ENCODE measurements around the gene TMED8.
"Not testable (repeated sequence)": the region's sequence is repeated elsewhere in the genome, so short reads cannot be mapped to it uniquely, and the experiment has no call there.

Gene TMED8, protein sequence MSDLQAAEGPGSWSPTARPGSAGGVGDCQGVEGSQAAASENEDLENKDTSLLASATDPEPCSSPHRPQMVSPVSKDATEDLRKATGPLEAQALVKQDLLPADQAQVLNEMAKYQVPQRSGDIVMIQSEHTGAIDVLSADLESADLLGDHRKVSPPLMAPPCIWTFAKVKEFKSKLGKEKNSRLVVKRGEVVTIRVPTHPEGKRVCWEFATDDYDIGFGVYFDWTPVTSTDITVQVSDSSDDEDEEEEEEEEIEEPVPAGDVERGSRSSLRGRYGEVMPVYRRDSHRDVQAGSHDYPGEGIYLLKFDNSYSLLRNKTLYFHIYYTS

DNA sequence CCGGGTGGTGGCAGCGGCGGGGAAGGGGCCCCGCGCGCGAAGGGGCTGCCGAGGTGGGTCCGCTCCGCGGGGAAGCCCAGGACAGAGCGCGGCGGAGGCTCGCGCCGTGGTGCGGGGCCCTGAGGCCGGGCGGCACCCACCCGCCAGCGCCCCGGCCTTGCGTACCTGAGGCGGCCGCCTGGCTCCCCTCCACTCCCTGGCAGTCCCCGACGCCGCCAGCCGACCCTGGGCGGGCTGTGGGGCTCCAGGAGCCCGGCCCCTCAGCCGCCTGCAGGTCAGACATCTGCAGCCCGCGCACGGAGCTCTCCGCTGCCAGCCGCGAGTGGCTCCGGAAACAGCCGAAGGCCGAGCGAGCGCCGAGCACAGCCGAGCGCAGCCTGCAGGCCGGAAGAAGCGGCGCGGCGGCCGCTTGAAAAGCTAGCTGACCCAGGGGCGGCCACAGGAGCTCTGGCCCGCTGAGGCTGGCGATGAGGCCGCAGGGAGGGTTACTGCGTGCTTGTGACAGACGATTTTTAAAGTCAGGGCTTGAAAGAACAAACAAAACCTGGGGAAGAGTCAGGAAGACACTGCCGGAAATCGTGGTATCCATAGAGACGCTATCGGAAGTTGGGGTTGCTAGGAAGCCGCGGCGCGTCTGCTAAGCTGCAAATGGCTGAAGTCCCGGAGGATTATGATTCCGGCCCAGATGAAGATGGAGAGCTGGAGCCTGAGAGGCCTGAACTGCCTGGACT is at the start of gene TMED8, which contains the start of gene SAMD15:
Gene TMED8, minus strand, starts transcription at position 324 of the 731 bp plus-strand sequence. Its CDS starts 41 bp downstream, at position 283.
Gene SAMD15, plus strand, starts transcription at position 609 of the 731 bp plus-strand sequence. Its CDS starts 40 bp downstream, at position 649.
- in situ Hi-C loops (cut with MboI; ENCODE audit: low sequenced_read_pairs), result no loop called here

GRCh38 chr14:77426396-77426795 is 49.5 kb upstream of the TMED8 start:
- in situ Hi-C loops (cut with MboI; ENCODE audit: low sequenced_read_pairs), result no loop called here

- in situ Hi-C loops (cut with MboI; ENCODE audit: low sequenced_read_pairs), result no loop called here
Observed at GRCh38 chr14:77424862-77425261, 48.0 kb upstream of the TMED8 start.

GRCh38 chr14:77423423-77423822 is 46.5 kb upstream of the TMED8 start, which contains the start of gene NOXRED1:
Gene NOXRED1, minus strand, starts transcription at chr14:77423523. Its CDS starts 634 bp downstream, at chr14:77422889.
- in situ Hi-C loops (cut with MboI; ENCODE audit: low sequenced_read_pairs), result no loop called here

- in situ Hi-C loops (cut with MboI; ENCODE audit: low sequenced_read_pairs), result no loop called here
Observed at GRCh38 chr14:77421201-77421600, 44.3 kb upstream of the TMED8 start.

DNA sequence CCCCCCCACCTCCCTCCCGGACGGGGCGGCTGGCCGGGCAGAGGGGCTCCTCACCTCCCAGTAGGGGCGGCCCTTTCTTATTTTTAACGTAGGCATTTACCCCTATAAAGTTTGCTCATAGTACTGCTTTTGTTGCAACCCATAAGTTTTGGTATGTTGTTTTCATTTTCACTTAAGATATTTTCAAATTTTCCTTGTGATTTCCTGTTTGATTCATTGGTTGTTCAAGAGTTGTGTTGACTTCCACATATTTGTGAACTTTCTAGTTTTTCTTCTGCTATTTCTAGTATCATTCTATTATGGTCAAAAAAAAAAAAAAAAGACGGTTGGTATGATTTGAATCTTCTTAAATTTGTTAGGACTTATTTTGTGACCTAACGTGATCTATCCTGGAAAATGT is 39.9 kb upstream of the TMED8 start:
- in situ Hi-C loops (cut with MboI; ENCODE audit: low sequenced_read_pairs), result no loop called here

- in situ Hi-C loops (cut with MboI; ENCODE audit: low sequenced_read_pairs), result not testable (repeated sequence)
Observed at GRCh38 chr14:77416098-77416497, 39.2 kb upstream of the TMED8 start.

DNA sequence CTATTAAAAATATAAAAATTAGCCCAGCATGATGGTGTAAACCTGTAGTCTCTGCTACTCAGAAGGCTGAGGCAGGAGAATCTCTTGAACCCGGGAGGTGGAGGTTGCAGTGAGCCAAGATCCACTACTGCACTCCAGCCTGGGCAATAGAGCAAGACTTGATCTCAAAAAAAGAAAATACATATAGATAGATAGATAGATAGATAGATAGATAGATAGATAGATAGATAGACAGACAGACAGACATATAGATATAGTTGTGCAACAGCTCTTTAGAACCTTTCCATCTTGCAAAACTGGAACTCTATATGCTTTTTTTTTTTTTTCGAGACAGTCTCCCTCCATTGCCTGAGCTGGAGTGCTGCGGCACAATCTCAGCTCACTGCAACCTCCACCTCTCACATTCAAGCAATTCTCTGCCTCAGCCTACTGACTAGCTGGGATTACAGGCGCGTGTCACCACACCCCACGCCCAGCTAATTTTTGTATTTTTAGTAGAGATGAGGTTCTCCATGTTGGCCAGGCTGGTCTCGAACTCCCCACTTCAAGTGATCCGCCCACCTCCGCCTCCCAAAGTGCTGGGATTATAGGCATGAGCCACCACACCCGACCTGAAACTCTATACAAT is 38.6 kb upstream of the TMED8 start:
- in situ Hi-C loops (cut with MboI; ENCODE audit: low sequenced_read_pairs), result not testable (repeated sequence)

GRCh38 chr14:77409131-77409533 is 32.2 kb upstream of the TMED8 start:
- in situ Hi-C loops (cut with MboI; ENCODE audit: low sequenced_read_pairs), result no loop called here

- in situ Hi-C loops (cut with MboI; ENCODE audit: low sequenced_read_pairs), result no loop called here
Observed at GRCh38 chr14:77407158-77407557, 30.3 kb upstream of the TMED8 start.

- in situ Hi-C loops (cut with MboI; ENCODE audit: low sequenced_read_pairs), result no loop called here
Observed at GRCh38 chr14:77406718-77407117, 29.8 kb upstream of the TMED8 start.

GRCh38 chr14:77406086-77406485 is 29.2 kb upstream of the TMED8 start:
- in situ Hi-C loops (cut with MboI; ENCODE audit: low sequenced_read_pairs), result no loop called here

DNA sequence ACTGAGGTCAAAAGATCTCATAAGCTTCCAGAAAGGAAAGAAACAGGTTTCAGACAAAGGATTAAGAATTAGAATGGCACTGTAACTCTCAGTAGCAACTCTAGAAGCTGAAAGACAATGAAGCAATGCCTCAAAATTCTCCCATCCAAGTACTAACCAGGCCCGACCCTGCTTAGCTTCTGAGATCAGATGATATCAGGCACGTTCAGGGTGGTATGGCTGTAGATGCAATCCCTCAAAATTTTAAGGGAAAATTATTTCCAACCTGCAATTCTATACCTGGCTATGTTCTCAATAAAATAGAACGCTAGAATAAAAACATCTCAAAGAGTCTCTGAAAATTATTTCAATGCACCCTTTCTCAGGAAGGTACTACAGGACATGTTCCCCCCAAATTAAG is 26.9 kb upstream of the TMED8 start:
- in situ Hi-C loops (cut with MboI; ENCODE audit: low sequenced_read_pairs), result no loop called here

DNA sequence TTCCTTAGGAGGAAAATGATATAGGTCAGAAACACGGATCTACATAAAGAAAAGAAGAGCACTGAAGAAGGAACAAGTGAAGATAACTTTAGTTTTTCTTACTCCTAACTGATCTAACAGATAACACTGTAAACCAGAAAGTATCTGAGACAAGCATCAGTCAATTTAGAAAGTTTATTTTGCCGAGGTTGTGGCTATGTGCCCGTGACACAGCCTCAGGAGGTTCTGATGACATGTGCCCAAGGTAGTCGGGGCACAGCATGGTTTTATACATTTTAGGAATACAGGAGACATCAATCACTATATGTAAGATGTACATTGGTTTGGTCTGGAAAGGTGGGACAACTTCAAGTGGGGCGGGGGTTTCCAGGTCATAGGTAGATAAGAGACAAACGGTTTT is 23.3 kb upstream of the TMED8 start:
- in situ Hi-C loops (cut with MboI; ENCODE audit: low sequenced_read_pairs), result no loop called here

- in situ Hi-C loops (cut with MboI; ENCODE audit: low sequenced_read_pairs), result no loop called here
Observed at GRCh38 chr14:77390188-77390587, 13.3 kb upstream of the TMED8 start.

DNA sequence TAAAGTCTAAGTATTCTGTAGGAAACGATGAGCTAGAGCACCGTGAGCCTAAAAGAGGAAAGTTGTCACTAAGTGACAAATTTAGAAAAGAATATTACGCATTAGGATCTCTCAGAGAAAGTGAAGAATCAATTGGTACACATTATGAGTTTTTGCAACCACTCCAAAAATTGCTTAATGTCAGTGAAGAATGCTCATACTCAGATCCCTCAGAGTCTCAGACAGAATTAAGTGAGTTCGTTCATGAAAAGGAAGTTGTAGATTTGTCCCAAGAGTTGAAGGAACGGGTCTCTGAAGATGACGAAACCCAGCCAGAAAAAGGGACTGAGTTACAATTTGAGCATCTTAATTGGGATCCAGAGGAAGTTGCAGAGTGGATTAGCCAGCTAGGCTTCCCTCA is 1.8 kb upstream of the TMED8 start:
- in situ Hi-C loops (cut with MboI; ENCODE audit: low sequenced_read_pairs), result no loop called here

DNA sequence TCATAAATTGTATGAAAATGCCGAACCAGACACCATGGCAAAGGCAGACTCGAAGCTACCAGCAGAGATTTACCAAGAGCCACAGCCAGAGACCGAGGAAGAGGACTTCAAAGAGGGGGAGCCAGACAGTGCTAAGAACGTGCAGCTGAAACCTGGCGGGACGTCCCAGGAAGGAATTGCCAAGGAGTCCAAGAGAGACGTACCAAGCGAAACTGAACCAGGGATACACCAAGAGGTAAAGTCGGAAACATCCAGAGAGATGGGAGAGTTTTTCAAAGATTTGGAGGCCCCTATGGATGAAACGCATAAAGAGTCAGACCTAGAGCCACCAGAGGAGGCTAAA is 579 bp upstream of the TMED8 start:
- in situ Hi-C loops (cut with MboI; ENCODE audit: low sequenced_read_pairs), result no loop called here

DNA sequence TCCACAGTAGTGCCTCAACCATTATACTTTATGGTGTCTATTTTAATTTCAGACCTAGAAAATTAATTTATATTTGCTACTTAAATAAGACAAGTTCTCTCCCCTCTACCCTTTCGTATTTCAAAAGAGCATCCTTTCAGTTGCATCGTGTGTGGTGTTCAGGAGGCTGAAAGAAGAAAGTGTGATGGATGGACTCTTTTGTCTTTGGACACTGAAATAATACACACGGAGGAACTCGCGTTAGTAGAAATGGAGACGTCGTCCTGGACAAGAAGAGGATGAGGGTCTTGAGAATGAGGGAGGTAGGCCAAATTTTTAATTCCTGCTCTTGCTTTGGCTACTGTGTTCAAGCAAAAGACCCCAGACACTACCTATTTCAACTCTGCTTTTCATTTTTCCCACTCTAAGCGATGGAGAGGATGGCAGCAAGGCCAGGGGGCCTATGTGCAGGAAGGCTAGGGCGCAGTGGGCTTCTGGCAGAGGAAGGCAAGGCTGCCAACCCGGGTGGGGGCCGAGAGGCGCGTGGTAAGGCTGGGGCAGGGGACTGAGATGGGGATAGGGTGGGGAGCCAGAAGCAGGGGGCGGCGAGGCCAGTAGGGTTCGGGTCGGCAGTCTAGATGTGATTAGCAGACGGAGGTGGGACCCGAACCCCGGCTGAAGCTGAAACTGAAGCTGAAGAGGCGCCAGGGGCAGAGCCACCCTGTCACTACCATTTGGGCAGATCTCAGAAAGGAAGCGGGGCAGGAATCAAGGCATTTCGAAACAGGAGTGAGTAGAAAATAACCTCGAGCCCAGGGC is 722 bp downstream of the TMED8 start:
- in situ Hi-C loops (cut with MboI; ENCODE audit: low sequenced_read_pairs), result no loop called here

DNA sequence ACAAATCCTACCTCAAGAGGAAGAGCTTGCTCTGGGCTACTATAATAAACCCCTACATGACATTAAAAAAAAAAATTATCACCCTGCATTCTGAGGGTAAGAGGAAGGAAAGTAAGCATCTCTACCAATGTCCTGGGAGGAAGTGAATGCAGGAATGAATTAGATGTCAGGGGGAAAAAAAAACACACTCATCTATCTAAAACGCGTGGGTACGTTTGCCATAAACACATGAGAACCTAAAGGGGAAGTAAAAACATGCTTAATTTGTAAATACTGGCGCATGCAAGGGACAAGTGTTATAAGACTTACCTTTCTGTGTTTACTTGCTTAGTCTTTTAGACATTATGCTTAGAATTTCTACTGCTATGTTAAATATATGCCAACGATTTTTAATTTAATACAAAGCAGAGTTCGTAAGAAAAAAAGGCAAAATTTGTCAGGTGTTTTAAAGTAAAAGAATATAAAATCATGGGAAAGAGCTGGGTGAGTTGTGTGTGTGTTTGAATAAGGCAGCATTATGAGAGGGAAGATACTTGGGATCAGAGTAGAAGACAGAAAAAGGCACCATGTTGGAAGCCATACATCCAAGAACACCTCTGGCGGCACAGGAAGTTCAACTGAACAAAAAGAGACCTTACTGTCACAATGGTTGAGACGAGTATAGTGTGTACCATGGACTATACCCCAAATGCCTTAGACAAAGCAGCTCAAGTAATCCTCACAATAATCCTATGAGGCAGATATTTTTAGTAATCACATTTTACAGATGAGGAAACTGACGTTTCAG is 1.5 kb downstream of the TMED8 start:
- in situ Hi-C loops (cut with MboI; ENCODE audit: low sequenced_read_pairs), result no loop called here

DNA sequence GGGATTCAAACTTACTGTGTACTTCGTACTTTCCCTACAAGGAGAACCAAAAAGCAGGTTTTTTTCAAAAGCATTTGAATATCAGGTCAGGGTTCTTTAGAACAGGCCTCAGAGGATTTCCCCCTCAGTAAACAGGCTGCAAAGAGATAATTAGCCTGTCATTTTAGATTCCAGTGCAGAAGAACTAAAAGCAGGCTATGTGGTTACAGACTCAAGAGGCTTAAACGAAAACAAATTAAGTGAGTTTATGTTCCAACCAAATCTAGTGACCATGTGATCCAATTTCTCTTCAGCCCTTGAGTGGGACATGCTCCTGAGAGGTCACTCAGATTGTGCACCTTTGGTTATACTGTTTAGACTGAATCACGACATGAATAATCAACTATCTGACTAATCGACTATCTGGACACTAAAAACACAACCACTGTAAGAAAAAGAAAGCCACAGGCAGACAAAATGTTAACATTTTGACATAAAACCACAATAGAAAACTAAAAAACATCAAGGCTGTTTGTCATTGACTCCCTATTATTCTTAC is 4.5 kb downstream of the TMED8 start:
- in situ Hi-C loops (cut with MboI; ENCODE audit: low sequenced_read_pairs), result no loop called here

Data from HL-60/S4 (cell line).